Choroid plexus epithelial cell (primary cell): ENCODE measurements around the gene NIT1.

Source experiments
- DNase-seq: peaks from one replicate; pipeline ENCODE4 v3.0.0-alpha.2; 2010; ENCODE audit warnings: low read depth
- H3K4me3 ChIP-seq: 2 replicates; pipeline ENCODE4 v1.5.1; 2011; ENCODE audit warnings: low read depth, mild to moderate bottlenecking, control low read depth, low read length, moderate library complexity
- TF ChIP-seq, protein P1 (sequence below): conservative IDR thresholded peaks from 2 replicates; pipeline ENCODE4 v1.5.1; 2011; ENCODE audit warnings: low read depth, mild to moderate bottlenecking, control low read depth, inconsistent platforms, low read length, moderate library complexity

NIT1 gene, protein sequence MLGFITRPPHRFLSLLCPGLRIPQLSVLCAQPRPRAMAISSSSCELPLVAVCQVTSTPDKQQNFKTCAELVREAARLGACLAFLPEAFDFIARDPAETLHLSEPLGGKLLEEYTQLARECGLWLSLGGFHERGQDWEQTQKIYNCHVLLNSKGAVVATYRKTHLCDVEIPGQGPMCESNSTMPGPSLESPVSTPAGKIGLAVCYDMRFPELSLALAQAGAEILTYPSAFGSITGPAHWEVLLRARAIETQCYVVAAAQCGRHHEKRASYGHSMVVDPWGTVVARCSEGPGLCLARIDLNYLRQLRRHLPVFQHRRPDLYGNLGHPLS

DNA sequence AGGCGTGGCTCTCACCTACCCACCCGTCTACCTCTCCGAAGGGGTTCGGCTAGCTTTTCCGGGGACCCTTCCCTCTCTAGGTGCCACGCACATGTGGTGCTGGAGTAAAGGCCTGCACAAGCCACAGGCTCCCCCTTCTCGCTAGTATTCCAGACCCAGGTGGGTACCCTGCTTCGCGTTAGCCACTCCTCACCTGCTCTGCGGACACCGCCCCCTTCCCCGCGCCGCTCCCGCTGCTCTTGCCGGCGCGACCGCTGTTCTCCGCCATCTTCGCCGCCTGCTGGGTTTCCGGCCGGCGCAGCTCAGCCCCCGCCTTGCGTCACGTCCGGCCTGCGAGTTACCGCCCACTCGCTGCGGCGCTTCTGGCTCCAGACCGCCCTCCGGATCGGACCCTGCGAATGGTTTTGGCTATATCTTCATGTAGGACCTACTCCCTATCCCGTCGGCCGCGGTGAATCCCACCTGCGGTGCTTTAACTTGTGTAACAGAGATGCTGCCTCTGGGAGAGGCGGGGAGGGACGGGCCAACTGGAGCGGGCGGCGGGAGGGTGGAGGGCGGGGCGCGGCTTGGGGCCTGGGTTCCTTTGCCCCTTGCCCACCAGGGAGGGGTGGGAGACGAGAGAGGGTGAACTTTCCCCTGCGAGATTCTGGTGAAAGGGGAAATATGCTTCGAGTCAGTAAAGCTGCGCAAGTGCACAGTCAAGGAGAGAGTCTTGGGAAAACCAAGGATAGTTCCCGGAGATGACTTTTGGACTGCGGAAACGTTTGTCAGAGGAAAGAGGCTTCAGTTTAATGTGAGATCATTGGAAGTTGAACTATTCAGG is at the start of gene NIT1, which contains the start of gene PFDN2:
Gene NIT1, plus strand, starts transcription at position 347 of the 823 bp plus-strand sequence. Its CDS starts 72 bp downstream, at position 419.
Gene PFDN2, minus strand, starts transcription at position 279 of the 823 bp plus-strand sequence. Its CDS starts 11 bp downstream, at position 268.
- peak within 1 kb of the TSS; percentile 99 for H3K4me3 ChIP-seq
- TF ChIP-seq, protein P1, sequence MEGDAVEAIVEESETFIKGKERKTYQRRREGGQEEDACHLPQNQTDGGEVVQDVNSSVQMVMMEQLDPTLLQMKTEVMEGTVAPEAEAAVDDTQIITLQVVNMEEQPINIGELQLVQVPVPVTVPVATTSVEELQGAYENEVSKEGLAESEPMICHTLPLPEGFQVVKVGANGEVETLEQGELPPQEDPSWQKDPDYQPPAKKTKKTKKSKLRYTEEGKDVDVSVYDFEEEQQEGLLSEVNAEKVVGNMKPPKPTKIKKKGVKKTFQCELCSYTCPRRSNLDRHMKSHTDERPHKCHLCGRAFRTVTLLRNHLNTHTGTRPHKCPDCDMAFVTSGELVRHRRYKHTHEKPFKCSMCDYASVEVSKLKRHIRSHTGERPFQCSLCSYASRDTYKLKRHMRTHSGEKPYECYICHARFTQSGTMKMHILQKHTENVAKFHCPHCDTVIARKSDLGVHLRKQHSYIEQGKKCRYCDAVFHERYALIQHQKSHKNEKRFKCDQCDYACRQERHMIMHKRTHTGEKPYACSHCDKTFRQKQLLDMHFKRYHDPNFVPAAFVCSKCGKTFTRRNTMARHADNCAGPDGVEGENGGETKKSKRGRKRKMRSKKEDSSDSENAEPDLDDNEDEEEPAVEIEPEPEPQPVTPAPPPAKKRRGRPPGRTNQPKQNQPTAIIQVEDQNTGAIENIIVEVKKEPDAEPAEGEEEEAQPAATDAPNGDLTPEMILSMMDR: peak; percentile 5
- peak; percentile 92 for DNase-seq

DNA sequence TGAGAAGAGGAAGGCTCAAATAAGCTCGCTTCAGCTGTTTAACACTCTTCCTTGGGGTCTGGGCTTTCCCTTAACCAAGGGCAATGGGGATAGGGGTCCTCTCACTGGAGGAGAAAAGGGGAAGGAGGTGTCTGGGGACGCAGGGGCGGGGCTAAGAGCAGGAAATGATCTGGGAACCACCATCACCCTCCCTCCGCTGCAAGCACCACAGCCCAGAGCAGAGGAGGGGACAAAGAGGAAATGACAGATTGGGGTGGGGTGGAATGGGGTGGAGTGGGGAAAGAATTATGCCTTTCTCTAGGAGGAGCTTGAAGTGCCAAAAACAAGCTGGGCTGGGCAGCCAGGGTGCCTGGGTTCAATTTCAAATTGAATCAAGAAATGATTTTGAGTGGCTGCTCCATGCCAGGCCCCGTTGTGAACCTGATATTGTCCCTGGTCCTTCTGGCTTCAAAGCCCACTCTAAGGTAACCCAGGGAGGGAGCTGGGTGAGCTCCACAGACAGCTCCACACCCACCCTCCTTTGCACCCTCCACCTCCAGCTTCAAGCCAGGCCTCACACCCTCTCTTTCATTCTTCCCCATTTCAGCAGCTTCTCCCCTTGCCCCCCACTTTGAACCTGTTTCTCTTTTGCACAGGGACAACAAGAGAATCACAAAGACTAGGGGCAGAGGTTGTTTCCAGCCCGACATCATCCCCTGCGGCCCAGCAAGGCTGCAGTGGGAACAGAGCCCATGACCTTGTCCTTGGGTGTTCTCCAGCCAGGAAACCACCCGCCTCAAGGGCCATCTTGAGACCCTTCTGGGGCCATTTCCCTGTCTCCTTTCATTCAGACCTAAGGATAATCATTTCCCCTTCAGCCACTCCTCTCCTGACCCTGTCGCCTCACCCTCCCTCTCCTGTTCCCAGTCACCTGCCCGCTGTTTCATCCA is 49.3 kb upstream of the NIT1 start:
- TF ChIP-seq, protein P1: no peak
- no peak for DNase-seq
- H3K4me3 ChIP-seq: no peak overlapping the region

DNA sequence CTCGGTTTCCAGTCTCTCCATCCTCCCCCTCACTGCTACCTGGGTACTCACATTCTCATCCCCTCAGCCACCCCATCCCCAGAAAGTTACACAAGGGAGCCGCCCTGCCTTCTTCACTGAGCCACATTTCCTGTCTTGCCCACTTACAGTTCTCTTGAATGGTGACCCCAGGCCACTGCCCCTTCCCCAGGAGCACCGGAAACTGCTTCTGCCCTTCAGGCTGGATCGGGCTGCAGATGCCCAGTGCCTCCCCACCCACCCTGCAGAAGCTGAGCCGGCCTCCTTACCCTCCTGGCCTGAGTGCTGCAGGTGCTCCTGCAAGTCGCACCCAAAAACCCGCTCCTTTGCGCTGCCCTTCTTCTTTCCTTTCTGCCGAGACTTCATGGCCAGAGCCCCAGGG is 48.7 kb upstream of the NIT1 start:
- TF ChIP-seq, protein P1: no peak
- H3K4me3 ChIP-seq: no peak overlapping the region
- no peak for DNase-seq

DNA sequence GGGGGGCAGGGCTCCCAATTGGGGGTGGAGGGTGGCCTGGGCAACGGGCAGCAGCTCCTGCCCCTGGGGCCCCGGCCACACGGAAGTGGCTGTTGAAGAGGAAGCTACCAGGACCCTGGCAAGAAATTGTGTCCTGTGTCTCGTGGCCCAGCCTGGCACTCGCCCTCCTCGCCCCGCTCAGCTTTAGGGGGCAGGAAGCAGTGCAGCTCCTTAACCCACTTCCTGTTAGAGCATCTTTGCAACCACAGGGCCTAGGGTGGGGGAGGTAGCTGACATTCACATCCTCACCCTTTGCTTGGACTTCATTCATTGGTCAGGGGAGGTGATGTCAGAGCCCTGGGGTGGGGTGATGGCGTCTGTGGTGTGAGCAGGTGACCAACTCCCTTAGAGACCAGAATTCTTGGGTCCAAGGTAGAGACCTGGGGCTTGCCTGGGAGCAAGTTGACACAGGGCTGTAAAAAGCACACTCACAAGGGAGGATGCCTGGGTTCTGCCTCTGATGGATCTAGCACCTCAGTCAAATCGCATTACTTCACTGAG is 48.1 kb upstream of the NIT1 start, which contains the start of gene ARHGAP30:
Gene ARHGAP30, minus strand, starts transcription at position 161 of the 540 bp plus-strand sequence. CDS start 267 bp downstream, outside the sequence.
- no peak for DNase-seq
- no peak within 1 kb of the TSS for H3K4me3 ChIP-seq
- TF ChIP-seq, protein P1: no peak

DNA sequence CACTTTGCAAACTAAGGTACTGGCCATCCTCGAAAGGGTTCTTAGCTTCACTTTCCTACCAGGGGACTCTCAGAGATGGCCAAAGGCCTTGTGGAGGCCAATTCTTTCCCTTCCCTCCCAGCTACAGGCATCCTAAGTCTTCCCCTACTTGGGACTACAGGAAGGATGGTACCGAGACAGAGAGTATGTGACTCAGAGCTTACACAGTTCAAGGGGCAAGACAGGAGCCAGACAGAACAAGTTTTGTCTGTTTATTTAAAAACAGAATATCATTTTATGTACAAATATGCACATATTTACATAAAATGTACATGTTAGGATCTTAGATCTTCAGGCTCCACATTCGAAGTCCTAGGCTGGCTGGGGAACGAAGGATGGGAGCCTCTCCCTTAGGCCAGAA is 47.1 kb upstream of the NIT1 start:
- peak; percentile 24 for DNase-seq
- H3K4me3 ChIP-seq: no peak overlapping the region
- TF ChIP-seq, protein P1: no peak

DNA sequence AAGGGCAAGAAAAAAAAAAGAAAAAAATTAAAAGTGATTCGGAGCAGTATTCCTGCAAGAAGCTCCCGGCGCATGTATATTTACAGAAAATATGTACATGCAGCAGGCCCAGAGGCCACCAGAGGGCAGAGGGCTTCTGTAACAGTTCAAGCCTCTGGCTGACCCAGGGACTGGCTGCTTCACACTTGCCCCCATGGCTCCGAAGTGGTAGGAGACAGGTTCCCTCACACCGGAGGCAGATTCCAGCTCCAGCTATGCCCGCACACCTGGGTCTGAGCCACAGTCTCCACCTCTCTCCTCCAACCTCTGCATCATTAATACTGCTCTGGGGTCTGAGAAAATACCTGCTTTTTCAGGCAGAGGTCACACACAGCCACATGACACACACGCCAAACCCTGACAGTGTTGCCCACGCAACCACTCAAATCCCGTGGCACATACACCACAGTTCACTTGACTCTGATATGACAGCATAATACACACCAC is 46.0 kb upstream of the NIT1 start:
- H3K4me3 ChIP-seq: no peak overlapping the region
- DNase-seq: peak; percentile 54
- TF ChIP-seq, protein P1: peak; percentile 66
